ENCODE measurements around the gene CDK12. TPM values are rescaled to one million over a fixed set of nuclear protein-coding genes. Genes with fewer than 3 reads are reported as not detected.

The CDK12 gene
- total and polyA plus RNA-seq, 10 of the 15 experiments (the other 5 are each of a cell fraction or from before 2014, with no cell fraction given) = 3.2 to 55.1 (median 31.9) TPM

DNA sequence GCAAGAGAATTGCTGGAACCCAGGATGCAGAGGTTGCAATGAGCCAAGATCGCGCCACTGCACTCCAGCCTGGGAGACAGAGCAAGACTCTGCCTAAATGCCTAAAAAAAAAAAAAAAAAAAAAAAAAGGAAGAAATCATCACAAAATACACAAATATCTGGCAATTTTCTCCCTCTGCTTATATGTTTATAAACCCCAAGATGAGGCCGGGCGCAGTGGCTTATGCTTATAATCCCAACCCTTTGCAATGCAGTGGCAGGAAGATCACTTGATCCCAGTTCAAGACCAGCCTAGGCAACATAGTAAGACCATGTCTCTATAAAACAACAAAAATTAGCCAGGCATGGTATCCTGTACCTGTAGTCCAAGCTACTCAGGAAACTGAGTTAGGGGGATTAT is 31.7 kb upstream of the CDK12 start:
- no peaks in the 10 kb centered on the region for H4K20me1 ChIP-seq (ENCODE audit: control insufficient read depth, insufficient read depth)
- ChIA-PET RAD21 (ENCODE audit: unreplicated experiment) (no interaction called here), SMC1A (ENCODE audit: uncharacterized antibody, unreplicated experiment) (no interaction called here), CTCF (no interaction called here), POLR2A (no interaction called here)
- in situ Hi-C loops (cut with MboI) (loop anchor here (25.0 kb wide), 1 partner anchor 1817 kb away; the partner anchor contains the start of gene SYNRG), intact Hi-C loops (cut with micrococcal nuclease; ENCODE audit: unreplicated experiment) (no loop called here)
- no peak overlapping the region for H3K4me3 ChIP-seq
- H3K4me1 ChIP-seq (ENCODE audit: control insufficient read depth, insufficient read depth, low read length) = no peaks in the 10 kb centered on the region
- H3K4me2 ChIP-seq (ENCODE audit: control insufficient read depth, insufficient read depth) = no peak overlapping the region
- no peak overlapping the region for H3K9ac ChIP-seq (ENCODE audit: control insufficient read depth, insufficient read depth, low read length)
- no TSS peak for BruUV-seq (replicated peaks)
- H3K27me3 ChIP-seq (replicated peaks in 1 of 2; ENCODE audit: control insufficient read depth in 2 of 2, insufficient read depth in 2 of 2, low read length in 1 of 2) = no peaks in the 10 kb centered on the region
- DNase-seq (ENCODE audit: low read depth, low spot score) = no peak
- no peaks in the 10 kb centered on the region for H3K79me2 ChIP-seq (ENCODE audit: control insufficient read depth, insufficient read depth, low read length)
- peaks cover 10 to 16% of the 10 kb centered on the region in 2 experiments for H3K36me3 ChIP-seq (ENCODE audit: control insufficient read depth in 2 of 2, insufficient read depth in 2 of 2, low read length in 1 of 2)
- 99% methylated on average over 4 of the region's 4 CpGs for WGBS (ENCODE audit: insufficient coverage, insufficient replicate concordance, low lambda C conversion rate, missing lambda C conversion rate)
- no peak for ATAC-seq
- no peak overlapping the region for H2AFZ ChIP-seq (ENCODE audit: control insufficient read depth, low read depth, low read length)
- no peak for FAIRE-seq
- H3K27ac ChIP-seq (ENCODE audit: control insufficient read depth, insufficient read depth) = no peak overlapping the region
- H3K9me3 ChIP-seq (replicated peaks; ENCODE audit: control insufficient read depth, insufficient read depth, low read length) = no peaks in the 10 kb centered on the region
- no peak for TF ChIP-seq POLR2AphosphoS2 (IDR thresholded peaks at IDR 0.05; ENCODE audit: low read depth, low read length)
- TF ChIP-seq ZZZ3 (IDR thresholded peaks at IDR 0.05; ENCODE audit: control insufficient read depth, insufficient read length, low read depth) = no peak
- TF ChIP-seq SUZ12 (IDR thresholded peaks at IDR 0.05; ENCODE audit: unreplicated experiment) = no peak
- TF ChIP-seq NFYA (IDR thresholded peaks at IDR 0.05; ENCODE audit: borderline replicate concordance, low read depth, low read length) = no peak
- no peak for TF ChIP-seq TCF3 (IDR thresholded peaks at IDR 0.05; ENCODE audit: borderline replicate concordance, insufficient read depth, low read depth, low read length)
- TF ChIP-seq YBX1 (IDR thresholded peaks at IDR 0.05) = no peak
- no peak for TF ChIP-seq PML (IDR thresholded peaks at IDR 0.05; ENCODE audit: low read length)
- no peak for TF ChIP-seq MEF2B (IDR thresholded peaks at IDR 0.05; ENCODE audit: partially characterized antibody, poor library complexity, severe bottlenecking)
- no peak for TF ChIP-seq RUNX3 (IDR thresholded peaks at IDR 0.05; ENCODE audit: low read length)
- TF ChIP-seq, protein P1, sequence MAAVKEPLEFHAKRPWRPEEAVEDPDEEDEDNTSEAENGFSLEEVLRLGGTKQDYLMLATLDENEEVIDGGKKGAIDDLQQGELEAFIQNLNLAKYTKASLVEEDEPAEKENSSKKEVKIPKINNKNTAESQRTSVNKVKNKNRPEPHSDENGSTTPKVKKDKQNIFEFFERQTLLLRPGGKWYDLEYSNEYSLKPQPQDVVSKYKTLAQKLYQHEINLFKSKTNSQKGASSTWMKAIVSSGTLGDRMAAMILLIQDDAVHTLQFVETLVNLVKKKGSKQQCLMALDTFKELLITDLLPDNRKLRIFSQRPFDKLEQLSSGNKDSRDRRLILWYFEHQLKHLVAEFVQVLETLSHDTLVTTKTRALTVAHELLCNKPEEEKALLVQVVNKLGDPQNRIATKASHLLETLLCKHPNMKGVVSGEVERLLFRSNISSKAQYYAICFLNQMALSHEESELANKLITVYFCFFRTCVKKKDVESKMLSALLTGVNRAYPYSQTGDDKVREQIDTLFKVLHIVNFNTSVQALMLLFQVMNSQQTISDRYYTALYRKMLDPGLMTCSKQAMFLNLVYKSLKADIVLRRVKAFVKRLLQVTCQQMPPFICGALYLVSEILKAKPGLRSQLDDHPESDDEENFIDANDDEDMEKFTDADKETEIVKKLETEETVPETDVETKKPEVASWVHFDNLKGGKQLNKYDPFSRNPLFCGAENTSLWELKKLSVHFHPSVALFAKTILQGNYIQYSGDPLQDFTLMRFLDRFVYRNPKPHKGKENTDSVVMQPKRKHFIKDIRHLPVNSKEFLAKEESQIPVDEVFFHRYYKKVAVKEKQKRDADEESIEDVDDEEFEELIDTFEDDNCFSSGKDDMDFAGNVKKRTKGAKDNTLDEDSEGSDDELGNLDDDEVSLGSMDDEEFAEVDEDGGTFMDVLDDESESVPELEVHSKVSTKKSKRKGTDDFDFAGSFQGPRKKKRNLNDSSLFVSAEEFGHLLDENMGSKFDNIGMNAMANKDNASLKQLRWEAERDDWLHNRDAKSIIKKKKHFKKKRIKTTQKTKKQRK (IDR thresholded peaks at IDR 0.05; ENCODE audit: low read depth, low read length) = no peak
- TF ChIP-seq, protein P2, sequence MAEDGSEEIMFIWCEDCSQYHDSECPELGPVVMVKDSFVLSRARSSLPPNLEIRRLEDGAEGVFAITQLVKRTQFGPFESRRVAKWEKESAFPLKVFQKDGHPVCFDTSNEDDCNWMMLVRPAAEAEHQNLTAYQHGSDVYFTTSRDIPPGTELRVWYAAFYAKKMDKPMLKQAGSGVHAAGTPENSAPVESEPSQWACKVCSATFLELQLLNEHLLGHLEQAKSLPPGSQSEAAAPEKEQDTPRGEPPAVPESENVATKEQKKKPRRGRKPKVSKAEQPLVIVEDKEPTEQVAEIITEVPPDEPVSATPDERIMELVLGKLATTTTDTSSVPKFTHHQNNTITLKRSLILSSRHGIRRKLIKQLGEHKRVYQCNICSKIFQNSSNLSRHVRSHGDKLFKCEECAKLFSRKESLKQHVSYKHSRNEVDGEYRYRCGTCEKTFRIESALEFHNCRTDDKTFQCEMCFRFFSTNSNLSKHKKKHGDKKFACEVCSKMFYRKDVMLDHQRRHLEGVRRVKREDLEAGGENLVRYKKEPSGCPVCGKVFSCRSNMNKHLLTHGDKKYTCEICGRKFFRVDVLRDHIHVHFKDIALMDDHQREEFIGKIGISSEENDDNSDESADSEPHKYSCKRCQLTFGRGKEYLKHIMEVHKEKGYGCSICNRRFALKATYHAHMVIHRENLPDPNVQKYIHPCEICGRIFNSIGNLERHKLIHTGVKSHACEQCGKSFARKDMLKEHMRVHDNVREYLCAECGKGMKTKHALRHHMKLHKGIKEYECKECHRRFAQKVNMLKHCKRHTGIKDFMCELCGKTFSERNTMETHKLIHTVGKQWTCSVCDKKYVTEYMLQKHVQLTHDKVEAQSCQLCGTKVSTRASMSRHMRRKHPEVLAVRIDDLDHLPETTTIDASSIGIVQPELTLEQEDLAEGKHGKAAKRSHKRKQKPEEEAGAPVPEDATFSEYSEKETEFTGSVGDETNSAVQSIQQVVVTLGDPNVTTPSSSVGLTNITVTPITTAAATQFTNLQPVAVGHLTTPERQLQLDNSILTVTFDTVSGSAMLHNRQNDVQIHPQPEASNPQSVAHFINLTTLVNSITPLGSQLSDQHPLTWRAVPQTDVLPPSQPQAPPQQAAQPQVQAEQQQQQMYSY (CRISPR knock-in tag; IDR thresholded peaks at IDR 0.05) = no peak
- TF ChIP-seq, protein P3, sequence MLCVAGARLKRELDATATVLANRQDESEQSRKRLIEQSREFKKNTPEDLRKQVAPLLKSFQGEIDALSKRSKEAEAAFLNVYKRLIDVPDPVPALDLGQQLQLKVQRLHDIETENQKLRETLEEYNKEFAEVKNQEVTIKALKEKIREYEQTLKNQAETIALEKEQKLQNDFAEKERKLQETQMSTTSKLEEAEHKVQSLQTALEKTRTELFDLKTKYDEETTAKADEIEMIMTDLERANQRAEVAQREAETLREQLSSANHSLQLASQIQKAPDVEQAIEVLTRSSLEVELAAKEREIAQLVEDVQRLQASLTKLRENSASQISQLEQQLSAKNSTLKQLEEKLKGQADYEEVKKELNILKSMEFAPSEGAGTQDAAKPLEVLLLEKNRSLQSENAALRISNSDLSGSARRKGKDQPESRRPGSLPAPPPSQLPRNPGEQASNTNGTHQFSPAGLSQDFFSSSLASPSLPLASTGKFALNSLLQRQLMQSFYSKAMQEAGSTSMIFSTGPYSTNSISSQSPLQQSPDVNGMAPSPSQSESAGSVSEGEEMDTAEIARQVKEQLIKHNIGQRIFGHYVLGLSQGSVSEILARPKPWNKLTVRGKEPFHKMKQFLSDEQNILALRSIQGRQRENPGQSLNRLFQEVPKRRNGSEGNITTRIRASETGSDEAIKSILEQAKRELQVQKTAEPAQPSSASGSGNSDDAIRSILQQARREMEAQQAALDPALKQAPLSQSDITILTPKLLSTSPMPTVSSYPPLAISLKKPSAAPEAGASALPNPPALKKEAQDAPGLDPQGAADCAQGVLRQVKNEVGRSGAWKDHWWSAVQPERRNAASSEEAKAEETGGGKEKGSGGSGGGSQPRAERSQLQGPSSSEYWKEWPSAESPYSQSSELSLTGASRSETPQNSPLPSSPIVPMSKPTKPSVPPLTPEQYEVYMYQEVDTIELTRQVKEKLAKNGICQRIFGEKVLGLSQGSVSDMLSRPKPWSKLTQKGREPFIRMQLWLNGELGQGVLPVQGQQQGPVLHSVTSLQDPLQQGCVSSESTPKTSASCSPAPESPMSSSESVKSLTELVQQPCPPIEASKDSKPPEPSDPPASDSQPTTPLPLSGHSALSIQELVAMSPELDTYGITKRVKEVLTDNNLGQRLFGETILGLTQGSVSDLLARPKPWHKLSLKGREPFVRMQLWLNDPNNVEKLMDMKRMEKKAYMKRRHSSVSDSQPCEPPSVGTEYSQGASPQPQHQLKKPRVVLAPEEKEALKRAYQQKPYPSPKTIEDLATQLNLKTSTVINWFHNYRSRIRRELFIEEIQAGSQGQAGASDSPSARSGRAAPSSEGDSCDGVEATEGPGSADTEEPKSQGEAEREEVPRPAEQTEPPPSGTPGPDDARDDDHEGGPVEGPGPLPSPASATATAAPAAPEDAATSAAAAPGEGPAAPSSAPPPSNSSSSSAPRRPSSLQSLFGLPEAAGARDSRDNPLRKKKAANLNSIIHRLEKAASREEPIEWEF (IDR thresholded peaks at IDR 0.05; ENCODE audit: insufficient replicate concordance, low read depth, low read length) = no peak
- TF ChIP-seq ZNF274 (IDR thresholded peaks at IDR 0.05; ENCODE audit: insufficient read depth, insufficient read length) = no peak

All from GM12878 (cell line).